Fibroblast of pulmonary artery (primary cell): ENCODE data around the gene ROR1.

Experiments used
- DNase-seq: peaks from one replicate; pipeline ENCODE4 v3.0.0-alpha.2; 2010; ENCODE audit warnings: low read depth
- H3K4me3 ChIP-seq: replicated peaks from 2 replicates; pipeline ENCODE4 v1.5.1; 2011; ENCODE audit warnings: low read depth, mild to moderate bottlenecking, control low read depth, low read length, moderate library complexity
- TF ChIP-seq, protein P1 (sequence below): IDR thresholded peaks from 2 replicates; pipeline ENCODE4 v1.5.1; 2011; ENCODE audit warnings: mild to moderate bottlenecking, control low read depth, low read length, inconsistent platforms; ENCODE audit errors: missing control alignments

Gene ROR1

DNA sequence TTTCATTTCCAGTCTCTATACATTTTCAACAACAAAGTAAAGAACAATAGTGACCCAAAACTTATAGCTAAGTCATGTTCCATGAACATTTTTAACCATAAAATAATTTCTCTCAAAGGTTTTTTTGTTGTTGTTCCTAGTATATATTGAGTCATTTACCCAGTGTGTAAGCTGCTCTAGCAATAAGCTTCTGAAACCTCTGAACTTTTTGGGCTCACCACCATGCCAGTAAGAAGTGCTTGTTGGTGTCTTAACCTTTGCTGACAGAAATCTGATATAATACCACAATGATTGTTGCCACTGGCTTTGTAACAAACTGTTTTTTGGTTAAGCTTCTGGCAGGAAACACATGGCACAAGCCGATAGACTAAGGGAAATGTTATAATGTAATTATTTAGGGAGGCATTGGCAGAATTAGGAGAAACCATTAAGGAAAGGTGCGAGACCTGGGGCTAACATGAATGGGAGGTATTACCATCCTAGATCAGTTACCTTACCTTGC, 377.0 kb downstream of the ROR1 start:
- TF ChIP-seq, protein P1, sequence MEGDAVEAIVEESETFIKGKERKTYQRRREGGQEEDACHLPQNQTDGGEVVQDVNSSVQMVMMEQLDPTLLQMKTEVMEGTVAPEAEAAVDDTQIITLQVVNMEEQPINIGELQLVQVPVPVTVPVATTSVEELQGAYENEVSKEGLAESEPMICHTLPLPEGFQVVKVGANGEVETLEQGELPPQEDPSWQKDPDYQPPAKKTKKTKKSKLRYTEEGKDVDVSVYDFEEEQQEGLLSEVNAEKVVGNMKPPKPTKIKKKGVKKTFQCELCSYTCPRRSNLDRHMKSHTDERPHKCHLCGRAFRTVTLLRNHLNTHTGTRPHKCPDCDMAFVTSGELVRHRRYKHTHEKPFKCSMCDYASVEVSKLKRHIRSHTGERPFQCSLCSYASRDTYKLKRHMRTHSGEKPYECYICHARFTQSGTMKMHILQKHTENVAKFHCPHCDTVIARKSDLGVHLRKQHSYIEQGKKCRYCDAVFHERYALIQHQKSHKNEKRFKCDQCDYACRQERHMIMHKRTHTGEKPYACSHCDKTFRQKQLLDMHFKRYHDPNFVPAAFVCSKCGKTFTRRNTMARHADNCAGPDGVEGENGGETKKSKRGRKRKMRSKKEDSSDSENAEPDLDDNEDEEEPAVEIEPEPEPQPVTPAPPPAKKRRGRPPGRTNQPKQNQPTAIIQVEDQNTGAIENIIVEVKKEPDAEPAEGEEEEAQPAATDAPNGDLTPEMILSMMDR, result no peak
- no peak for DNase-seq
- no peak overlapping the region for H3K4me3 ChIP-seq

DNA sequence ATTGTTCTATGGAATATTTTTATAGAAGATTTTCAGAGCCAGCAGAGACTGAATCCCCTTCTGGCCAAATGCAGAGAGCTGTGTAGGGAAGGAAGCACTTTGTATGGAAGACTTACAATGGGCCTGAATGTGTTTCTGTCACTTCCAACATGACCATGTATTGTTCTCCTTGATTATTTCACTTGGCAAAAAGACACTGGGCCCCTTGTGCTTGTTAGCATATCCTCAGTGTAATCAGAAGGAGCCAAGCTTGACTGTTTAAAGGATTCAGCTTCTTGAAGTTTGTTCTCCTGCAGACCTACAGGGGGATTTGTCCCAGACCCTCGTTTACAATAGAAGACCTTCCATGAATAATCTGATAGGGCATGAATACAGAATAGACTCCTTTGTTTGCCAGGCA, 381.5 kb downstream of the ROR1 start:
- no peak overlapping the region for H3K4me3 ChIP-seq
- TF ChIP-seq, protein P1, result no peak
- DNase-seq, result no peak

GRCh38 chr1:64161357-64161941, 387.6 kb downstream of the ROR1 start:
- DNase-seq, result peak; percentile 72
- TF ChIP-seq, protein P1, result no peak
- no peak overlapping the region for H3K4me3 ChIP-seq

GRCh38 chr1:64162151-64162550, 388.3 kb downstream of the ROR1 start:
- TF ChIP-seq, protein P1, result no peak
- DNase-seq, result no peak
- H3K4me3 ChIP-seq, result no peak overlapping the region

GRCh38 chr1:64162804-64163203, 389.0 kb downstream of the ROR1 start:
- no peak for DNase-seq
- no peak overlapping the region for H3K4me3 ChIP-seq
- TF ChIP-seq, protein P1, result no peak

GRCh38 chr1:64163431-64163830, 389.6 kb downstream of the ROR1 start:
- H3K4me3 ChIP-seq, result no peak overlapping the region
- TF ChIP-seq, protein P1, result no peak
- no peak for DNase-seq

GRCh38 chr1:64163970-64164369, 390.2 kb downstream of the ROR1 start:
- no peak overlapping the region for H3K4me3 ChIP-seq
- TF ChIP-seq, protein P1, result peak; percentile 70
- peak; percentile 67 for DNase-seq
